ENCODE results near the gene GMPR.

Gene GMPR

GRCh38 chr6:16333580-16333979 is 95.2 kb downstream of the GMPR start:
- no peak for DNase-seq

- DNase-seq: no peak
Measured at GRCh38 chr6:16334671-16335070, 96.3 kb downstream of the GMPR start.

GRCh38 chr6:16335176-16335575 is 96.8 kb downstream of the GMPR start:
- DNase-seq: no peak

GRCh38 chr6:16336056-16336818 is 97.8 kb downstream of the GMPR start:
- DNase-seq: no peak

GRCh38 chr6:16336911-16337294 is 98.5 kb downstream of the GMPR start:
- no peak for DNase-seq

GRCh38 chr6:16337295-16337975 is 99.0 kb downstream of the GMPR start:
- DNase-seq: no peak

- no peak for DNase-seq
Measured at GRCh38 chr6:16338577-16339264, 100.3 kb downstream of the GMPR start.

- DNase-seq: no peak
Measured at GRCh38 chr6:16339265-16339587, 100.8 kb downstream of the GMPR start.

GRCh38 chr6:16343593-16343992 is 105.2 kb downstream of the GMPR start:
- no peak for DNase-seq

- no peak for DNase-seq
Measured at GRCh38 chr6:16344756-16345155, 106.4 kb downstream of the GMPR start.

All from activated CD4-positive, alpha-beta T cell treated with anti-CD3 and anti-CD28 coated beads, Interleukin-2, amount 50 U/mL, for 16 hours (primary cell).